HEK293 (cell line): ENCODE data around the gene CACNB4.

Experiments used
- CTCF ChIP-seq: fragments of 450-650 bp; formaldehyde crosslinking; IDR thresholded peaks from 2 replicates; pipeline ENCODE4 v1.5.1; 2016; ENCODE audit warnings: missing biosample characterization, missing genetic modification characterization
- YY1 ChIP-seq: fragments of 450-650 bp; formaldehyde crosslinking; IDR thresholded peaks from 2 replicates; pipeline ENCODE4 v1.5.1; 2018; ENCODE audit warnings: missing biosample characterization, missing genetic modification characterization
- ZNF24 ChIP-seq: fragments of 450-650 bp; formaldehyde crosslinking; IDR thresholded peaks from 2 replicates; pipeline ENCODE4 v1.5.1; 2016; ENCODE audit warnings: missing biosample characterization, missing genetic modification characterization

- no peak for TF ChIP-seq CTCF (tag by site-specific recombination)
- TF ChIP-seq ZNF24 (tag by site-specific recombination) = no peak
- no peak for TF ChIP-seq YY1
Observed at GRCh38 chr2:151837926-151838325, 260.9 kb downstream of the CACNB4 start.
